ENCODE data around the gene CHP2. TPM values are rescaled to one million over a fixed set of nuclear protein-coding genes. Genes with fewer than 3 reads are reported as not detected.

Gene CHP2
- total RNA-seq, 1 experiment from 2014 or later: 1.4 TPM

DNA sequence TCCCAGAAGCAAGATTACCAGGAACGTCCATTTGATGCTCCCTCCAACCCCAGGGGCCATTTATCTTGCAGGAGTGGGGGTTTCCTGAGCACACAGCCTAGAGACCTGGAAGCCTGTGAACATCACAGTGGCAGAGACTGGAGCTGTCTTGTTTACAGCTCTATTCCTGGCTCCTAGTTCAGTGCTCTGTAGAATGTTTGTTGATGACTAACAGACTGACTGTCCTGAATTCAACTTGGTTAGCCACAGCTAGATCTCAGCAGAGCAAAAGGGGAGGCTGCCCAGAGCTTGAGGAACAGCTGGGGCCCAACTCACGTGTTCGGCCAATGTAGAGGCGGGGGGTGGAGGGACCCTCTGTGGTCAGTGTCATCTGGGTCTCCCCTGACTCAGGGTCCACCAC is 48.4 kb upstream of the CHP2 start:
- Histone ChIP-seq H2BK5ac (ENCODE audit: insufficient read length, low read length) (no peak overlapping the region), H3K14ac (ENCODE audit: insufficient read depth, low read length) (no peak overlapping the region), H3K9ac (ENCODE audit: extremely low read depth, insufficient read length, low read length) (no peak overlapping the region), H3K23me2 (ENCODE audit: insufficient read length, low read depth, low read length, poor library complexity, severe bottlenecking) (no peaks in the 10 kb centered on the region), H2AK5ac (ENCODE audit: insufficient read length, low read length) (no peak overlapping the region), H2BK120ac (ENCODE audit: low read depth, low read length, poor library complexity, severe bottlenecking) (no peak overlapping the region), H3K79me1 (ENCODE audit: insufficient read depth, low read depth, low read length, poor library complexity, severe bottlenecking) (no peaks in the 10 kb centered on the region), H3K27ac (ENCODE audit: insufficient read length, low read depth, low read length) (no peak overlapping the region), H2BK20ac (ENCODE audit: low read depth, low read length, poor library complexity, severe bottlenecking) (no peak overlapping the region), H3K9me3 (ENCODE audit: control insufficient read depth, low read depth, low read length) (peaks cover 5% of the 10 kb centered on the region), H3K79me2 (ENCODE audit: insufficient read depth, low read length) (no peaks in the 10 kb centered on the region), H3K4me2 (ENCODE audit: insufficient read depth, insufficient read length, low read length) (no peak overlapping the region), H3K56ac (ENCODE audit: insufficient read length, low read depth, low read length) (no peak overlapping the region), H3K27me3 (ENCODE audit: insufficient read depth, low read length) (no peaks in the 10 kb centered on the region), H3T11ph (ENCODE audit: low read length) (no peak overlapping the region), H3K4ac (ENCODE audit: low read depth, low read length) (no peak overlapping the region), H4K91ac (ENCODE audit: insufficient read length, low read depth, low read length) (no peak overlapping the region), H3K4me1 (ENCODE audit: insufficient read depth, low read length) (no peaks in the 10 kb centered on the region), H3K23ac (ENCODE audit: insufficient read length, low read depth, low read length) (no peak overlapping the region), H2AFZ (ENCODE audit: low read length) (no peak overlapping the region), H4K5ac (ENCODE audit: insufficient read length, low read depth, low read length) (no peak overlapping the region), H4K20me1 (ENCODE audit: control insufficient read depth, insufficient read depth, insufficient read length) (no peaks in the 10 kb centered on the region), H2BK15ac (ENCODE audit: low read depth, low read length) (no peak overlapping the region), H3K18ac (ENCODE audit: insufficient read length, low read depth, low read length) (no peak overlapping the region), H2BK12ac (ENCODE audit: insufficient read length, low read depth, low read length) (no peak overlapping the region), H4K8ac (replicated peaks; ENCODE audit: insufficient read length, low read depth, low read length) (no peak overlapping the region)
- peaks cover 2% of the 10 kb centered on the region in 2 experiments; a peak in 3 of 4 replicates for H3K4me1 Mint-ChIP-seq
- H3K27ac Mint-ChIP-seq: no peak overlapping the region
- no CpG with 5 or more reads among the region's 4 CpGs for WGBS (ENCODE audit: extremely low coverage, insufficient read length, low lambda C conversion rate)
- peaks cover 22% of the 10 kb centered on the region for H3K27me3 Mint-ChIP-seq (ENCODE audit: low read depth)
- TF ChIP-seq, protein P1, sequence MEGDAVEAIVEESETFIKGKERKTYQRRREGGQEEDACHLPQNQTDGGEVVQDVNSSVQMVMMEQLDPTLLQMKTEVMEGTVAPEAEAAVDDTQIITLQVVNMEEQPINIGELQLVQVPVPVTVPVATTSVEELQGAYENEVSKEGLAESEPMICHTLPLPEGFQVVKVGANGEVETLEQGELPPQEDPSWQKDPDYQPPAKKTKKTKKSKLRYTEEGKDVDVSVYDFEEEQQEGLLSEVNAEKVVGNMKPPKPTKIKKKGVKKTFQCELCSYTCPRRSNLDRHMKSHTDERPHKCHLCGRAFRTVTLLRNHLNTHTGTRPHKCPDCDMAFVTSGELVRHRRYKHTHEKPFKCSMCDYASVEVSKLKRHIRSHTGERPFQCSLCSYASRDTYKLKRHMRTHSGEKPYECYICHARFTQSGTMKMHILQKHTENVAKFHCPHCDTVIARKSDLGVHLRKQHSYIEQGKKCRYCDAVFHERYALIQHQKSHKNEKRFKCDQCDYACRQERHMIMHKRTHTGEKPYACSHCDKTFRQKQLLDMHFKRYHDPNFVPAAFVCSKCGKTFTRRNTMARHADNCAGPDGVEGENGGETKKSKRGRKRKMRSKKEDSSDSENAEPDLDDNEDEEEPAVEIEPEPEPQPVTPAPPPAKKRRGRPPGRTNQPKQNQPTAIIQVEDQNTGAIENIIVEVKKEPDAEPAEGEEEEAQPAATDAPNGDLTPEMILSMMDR (conservative IDR thresholded peaks at IDR 0.05): no peak
- H3K9me3 Mint-ChIP-seq: peaks cover 16 to 18% of the 10 kb centered on the region in 2 experiments
- no peak overlapping the region for H3K4me3 Mint-ChIP-seq
- peaks cover 6 to 31% (median 11%) of the 10 kb centered on the region in 3 experiments for H3K36me3 Mint-ChIP-seq (ENCODE audit: insufficient read depth in 1 of 3, low read depth in 3 of 3)
- no peak for DNase-seq
